Measurements from ENCODE around the gene ACAP3.

Gene ACAP3

GRCh38 chr1:1254667-1254998 is 53.1 kb downstream of the ACAP3 start:
- TF ChIP-seq CTCF (IDR thresholded peaks at IDR 0.05): no peak

GRCh38 chr1:1253972-1254666 is 53.6 kb downstream of the ACAP3 start:
- TF ChIP-seq CTCF (IDR thresholded peaks at IDR 0.05): no peak

GRCh38 chr1:1253314-1253713 is 54.4 kb downstream of the ACAP3 start:
- no peak for TF ChIP-seq CTCF (IDR thresholded peaks at IDR 0.05)

- no peak for TF ChIP-seq CTCF (IDR thresholded peaks at IDR 0.05)
Measured at GRCh38 chr1:1250786-1251284, 56.9 kb downstream of the ACAP3 start.

DNA sequence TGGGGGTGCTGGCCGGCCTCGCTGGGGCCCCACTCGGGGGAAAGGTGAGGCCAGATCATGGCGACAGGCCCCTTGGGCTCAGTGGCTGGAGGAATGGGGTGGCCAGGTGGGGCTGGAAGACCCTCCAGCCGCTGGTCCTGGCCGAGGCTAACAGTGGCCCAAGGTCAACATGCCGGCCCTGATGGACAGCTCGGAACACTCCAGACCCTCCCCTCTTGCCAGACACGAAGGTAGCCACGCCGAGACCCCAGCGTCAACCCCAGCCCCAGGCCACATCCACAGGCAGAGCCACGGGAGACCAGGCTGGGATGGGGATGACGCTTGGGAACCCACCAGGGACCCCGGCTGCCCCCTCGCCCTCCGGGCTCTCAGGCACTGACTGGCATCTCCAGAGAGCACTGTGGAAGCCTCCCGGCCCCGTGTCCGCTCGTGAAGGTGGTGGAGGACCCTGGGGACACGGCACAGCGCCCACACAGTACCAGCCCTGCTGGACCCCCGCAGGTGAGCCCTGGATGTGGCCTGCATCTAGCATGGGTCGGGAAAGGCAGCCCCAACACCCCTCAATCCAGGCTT is 60.3 kb downstream of the ACAP3 start:
- no peak for TF ChIP-seq CTCF (IDR thresholded peaks at IDR 0.05)

DNA sequence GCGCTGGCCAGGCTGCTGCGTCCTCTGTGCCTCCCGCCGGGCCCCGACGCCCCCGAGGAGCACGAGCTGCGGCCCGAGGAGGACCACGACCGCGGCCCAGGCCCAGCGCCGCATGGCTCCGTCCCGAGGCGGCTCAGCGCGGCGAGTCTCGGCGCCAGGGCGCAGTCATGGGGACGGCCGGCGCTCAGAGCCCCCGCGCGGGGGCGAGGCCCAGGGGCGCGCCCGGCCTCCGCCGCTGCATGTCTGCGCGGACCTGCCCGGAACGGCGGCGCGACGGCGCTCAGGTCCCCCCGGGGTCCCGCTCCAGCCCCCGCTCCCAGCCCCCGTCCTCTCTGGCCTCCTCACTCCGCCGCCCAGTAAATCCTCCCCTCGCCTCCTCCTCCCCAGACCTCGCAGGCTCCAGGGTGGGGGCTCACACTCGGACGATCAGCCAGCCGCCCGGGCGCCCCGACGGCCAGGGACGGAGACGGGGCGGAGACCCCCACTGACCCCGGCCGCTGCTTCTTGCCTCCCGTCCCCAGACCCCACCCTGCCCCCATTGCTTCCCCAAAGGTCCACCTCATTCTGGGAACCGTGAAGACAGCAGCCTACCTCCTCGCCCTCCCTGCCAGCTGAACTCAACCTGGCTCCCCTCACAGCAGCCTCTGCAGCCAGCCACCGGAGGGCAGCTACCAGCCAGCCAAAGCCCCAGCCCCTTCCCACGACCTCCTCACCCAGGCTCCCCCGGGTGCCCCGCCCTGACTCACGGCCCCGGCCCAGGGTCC is 61.0 kb downstream of the ACAP3 start, which contains the start of gene C1QTNF12:
TSS of gene C1QTNF12 (minus strand) at position 146 of the 764 bp plus-strand sequence. CDS start at position 114, 32 bp downstream.
- no peak for TF ChIP-seq CTCF (IDR thresholded peaks at IDR 0.05)

DNA sequence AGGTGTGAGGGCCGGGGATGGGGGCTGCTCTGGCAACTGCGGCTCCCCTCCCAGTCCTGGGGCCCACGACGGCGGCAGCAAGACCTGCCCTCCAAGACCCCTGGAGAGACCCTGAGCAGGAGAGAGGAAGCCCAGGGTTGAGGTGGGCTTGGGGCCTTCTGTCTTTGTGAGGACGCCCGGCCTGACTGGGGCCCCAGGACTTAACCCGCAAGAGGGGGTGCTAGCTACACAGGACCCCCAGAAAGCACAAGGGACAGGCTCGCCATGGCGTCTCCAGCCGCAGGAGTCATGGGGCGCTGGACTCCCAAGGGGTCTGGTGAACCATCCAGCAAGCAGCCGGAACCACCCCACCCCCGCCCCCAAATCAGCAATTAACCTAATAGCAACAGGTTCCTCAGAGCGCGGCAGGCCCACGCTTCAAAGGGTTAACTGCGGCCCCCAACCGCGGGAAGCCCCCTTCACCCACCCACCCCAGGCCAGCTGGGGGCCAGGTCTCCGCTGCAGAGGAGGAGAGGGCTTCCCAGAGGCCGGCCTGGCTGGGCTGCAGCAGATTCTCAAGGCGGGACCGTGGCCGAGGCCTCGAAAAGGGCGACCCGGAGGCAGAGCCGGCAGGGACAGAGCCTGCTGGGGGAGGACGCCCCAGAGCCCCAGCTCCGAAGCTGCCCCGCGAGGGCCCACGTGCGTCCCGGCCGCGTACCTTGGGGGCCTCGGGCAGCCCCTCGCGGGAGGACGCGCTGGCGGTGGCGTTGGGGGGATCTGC is 61.7 kb downstream of the ACAP3 start:
- no peak for TF ChIP-seq CTCF (IDR thresholded peaks at IDR 0.05)

Measured in LNCAP (cell line).